ENCODE data around the gene UBA3.

Gene UBA3

GRCh38 chr3:69097407-69098086 lies 17.4 kb upstream of the UBA3 start:
- DNase-seq = no peak

DNA sequence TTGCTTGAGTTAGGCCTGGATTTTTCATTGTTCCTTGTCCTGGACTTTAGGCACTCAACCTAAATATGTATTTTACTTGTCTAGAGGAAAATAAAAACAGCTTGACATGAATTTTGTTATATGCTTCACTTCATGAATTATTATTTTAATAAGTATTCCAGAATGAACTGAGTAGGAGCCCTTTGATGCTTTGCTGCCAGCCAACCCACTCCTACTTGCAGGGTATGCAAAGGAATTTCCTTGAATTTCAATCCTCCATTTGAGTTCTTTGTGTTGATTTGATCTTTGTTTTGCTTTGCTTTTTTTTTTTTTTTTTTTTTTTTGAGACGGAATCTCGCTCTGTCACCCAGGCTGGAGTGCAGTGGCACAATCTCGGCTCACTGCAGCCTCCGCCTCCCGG lies 16.1 kb upstream of the UBA3 start:
- no peak for DNase-seq

DNA sequence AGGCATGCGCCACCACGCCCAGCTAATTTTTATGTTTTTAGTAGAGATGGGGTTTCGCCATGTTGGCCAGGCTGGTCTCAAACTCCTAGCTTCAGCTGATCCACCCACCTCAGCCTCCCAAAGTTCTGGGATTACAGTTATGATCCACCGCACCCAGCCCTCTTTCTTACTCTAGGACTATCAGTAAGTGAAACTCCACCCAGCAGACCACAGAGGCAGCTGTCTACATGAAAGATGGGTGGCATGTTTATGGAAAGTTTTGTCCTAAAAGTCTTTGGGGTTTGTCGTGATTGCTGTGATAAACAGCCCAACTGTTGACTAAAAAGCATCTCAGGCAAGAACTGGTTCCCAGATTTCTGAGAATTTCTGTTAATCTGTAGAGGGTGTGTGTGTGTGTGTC lies 15.5 kb upstream of the UBA3 start:
- DNase-seq = no peak

DNA sequence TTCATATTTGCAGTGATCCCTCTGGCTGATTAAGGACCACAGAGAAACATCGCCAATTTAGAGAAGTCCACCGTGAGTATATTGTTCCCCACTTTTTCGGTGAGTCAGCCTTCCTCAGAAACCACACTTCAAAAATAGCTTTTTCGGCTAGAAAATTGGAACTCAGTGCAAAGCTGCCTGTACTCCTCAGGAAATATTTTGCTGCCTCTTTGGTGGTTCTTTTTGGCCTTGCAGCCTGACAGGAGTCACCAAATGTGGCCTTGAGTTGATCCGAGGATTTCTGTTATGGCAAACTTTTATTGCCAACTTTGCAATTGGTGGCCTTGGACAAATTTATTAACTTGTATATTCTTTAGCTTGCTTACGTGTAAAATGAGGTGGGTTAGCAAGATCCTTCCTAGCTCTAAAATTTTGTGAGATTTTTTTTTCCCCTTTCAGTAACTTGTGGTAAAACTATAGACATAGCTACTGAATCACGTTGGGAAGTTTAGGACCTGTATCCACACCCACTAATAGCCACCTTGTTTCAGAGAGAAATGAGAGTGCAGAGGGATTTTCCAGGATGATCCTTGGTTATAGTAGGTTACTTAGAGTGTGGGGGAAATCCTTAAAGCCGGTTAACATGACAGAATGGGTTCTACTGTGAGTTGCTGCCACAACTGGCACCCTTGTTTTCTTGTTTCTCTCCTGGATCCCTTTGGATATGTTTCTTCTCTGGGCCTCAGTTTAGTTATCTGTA lies 14.5 kb upstream of the UBA3 start:
- no peak for DNase-seq

DNA sequence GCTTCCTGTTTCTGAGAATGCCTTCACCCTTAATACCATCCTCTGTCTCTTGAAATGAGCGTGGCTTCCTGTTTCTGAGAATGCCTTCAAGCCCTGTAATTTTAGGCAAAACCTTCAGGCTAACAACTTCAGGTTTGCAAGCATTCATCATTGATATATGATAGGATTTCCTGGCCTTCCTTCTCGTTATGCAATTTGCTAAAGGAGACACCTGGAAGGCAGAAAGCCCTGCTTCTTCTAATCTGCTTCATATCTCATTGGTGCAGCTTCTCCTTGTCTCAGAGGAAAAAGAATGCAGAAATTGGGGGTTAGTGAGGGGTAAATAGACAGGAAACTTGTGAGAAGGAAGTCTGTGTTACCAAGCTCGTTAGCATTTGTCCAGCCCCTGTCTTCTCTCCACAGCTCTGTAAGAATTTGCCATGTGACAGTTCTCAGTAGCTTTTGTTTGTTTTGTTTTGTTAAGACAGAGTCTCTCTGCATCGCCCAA lies 11.9 kb upstream of the UBA3 start:
- no peak for DNase-seq

- DNase-seq = no peak
Measured at GRCh38 chr3:69091389-69092029, 11.3 kb upstream of the UBA3 start.

GRCh38 chr3:69090021-69090420 lies 9.9 kb upstream of the UBA3 start:
- no peak for DNase-seq

- DNase-seq = no peak
Measured at GRCh38 chr3:69088063-69088462, 7.9 kb upstream of the UBA3 start.

DNA sequence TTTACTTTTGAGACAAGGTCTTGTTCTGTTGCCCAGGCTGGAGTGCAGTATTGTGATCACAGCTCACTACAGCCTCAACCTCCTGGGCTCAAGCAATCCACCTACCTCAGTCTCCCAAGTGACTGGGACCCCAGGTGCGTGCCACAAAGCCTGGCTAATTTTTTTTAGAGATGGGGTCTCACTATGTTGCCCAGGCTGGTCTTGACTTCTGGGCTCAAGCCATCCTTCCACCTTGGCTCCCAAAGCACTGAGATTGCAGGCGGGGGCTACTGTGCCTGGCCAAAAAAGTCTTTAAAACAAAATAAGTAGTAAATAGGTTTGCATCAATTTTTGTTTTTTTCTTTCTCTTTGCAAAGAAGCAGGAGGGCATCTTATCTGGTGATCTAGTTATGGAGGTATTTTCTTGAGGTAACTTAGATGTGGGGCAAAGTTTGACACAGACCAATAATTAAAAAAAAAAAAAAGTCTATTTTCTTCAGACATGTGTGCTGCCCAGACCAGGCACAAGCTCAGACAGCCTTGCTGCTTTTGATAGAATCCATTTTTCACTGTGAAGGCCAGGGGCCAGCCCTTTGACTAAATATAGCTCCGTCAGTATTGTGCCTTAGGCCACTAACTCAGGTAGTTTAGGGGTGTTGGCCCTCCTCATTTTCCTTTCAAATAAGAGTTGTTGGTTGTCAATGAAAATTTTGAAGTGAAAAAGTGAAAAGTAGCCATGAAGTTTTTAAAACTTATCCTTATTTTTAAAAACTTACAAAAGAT lies 7.0 kb upstream of the UBA3 start:
- DNase-seq = no peak

DNA sequence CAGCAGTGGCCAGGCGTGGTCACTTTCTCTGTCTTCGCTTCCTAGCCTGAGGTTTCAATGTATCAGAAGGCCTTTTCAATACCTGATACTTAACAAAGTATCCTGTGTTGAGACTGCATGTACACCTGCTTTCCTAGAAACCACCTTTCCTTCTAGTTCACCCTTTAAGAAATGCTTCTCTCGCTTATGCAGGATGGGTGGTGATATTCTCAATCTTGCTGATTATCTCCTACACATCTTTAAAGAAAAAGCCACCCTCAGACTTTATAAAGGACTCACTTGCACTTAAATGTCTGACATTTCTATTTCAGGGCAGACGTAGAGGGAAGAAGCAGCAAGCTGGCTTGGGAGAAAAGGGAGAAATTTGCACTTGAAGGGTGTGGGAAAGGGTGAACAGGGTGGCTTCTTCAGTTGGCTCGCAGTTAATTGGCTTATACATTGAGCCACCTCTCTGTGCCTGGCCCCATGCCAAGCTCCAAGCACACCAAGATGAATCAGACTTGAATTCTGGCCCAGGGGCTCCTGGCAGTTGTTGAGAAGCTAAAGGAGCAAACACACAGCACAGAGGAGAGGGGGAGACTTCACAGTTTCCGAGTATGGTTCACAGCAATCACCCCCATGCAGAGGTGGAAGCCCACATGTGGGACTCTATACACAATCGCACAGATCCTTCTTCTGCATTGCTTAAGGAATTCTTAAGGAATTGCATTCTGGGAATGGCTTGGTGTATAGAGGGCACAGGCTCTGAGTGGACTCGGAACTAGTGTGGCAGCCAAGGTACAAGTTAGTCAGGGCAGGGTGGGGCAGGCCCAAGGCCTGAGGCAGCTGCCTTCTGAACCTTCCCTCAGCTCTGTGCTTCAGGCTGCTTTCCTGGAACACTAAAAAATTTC lies 5.9 kb upstream of the UBA3 start:
- peak; percentile 81 for DNase-seq

- peak; percentile 49 for DNase-seq
Measured at GRCh38 chr3:69085168-69085832, 5.1 kb upstream of the UBA3 start.

- peak; percentile 95 for DNase-seq
Measured at GRCh38 chr3:69084326-69085167, 4.4 kb upstream of the UBA3 start, which contains the start of gene ARL6IP5. Gene ARL6IP5 (plus strand): TSS chr3:69084937. CDS start chr3:69085048, 111 bp downstream.

DNA sequence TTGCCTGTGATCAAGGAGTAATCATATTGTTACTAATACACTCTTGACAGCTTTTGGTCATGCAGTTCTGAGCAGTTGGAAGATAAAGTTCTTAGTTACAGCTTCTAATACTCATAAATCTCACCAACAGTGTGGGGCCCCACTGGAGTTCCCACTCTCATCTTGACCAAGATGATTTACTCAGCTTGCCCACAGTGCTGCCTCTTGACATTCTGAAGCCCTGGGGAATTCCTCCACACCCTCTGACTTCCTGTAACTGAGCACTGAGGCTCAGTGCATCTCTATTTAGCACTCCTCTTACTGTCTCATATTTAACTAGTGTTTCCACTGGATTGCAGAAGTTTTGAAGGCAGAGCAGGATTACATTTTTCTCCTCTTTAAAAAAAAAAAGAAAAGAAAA lies 2.6 kb upstream of the UBA3 start:
- DNase-seq = no peak

- DNase-seq = no peak
Measured at GRCh38 chr3:69082361-69082760, 2.2 kb upstream of the UBA3 start.

DNA sequence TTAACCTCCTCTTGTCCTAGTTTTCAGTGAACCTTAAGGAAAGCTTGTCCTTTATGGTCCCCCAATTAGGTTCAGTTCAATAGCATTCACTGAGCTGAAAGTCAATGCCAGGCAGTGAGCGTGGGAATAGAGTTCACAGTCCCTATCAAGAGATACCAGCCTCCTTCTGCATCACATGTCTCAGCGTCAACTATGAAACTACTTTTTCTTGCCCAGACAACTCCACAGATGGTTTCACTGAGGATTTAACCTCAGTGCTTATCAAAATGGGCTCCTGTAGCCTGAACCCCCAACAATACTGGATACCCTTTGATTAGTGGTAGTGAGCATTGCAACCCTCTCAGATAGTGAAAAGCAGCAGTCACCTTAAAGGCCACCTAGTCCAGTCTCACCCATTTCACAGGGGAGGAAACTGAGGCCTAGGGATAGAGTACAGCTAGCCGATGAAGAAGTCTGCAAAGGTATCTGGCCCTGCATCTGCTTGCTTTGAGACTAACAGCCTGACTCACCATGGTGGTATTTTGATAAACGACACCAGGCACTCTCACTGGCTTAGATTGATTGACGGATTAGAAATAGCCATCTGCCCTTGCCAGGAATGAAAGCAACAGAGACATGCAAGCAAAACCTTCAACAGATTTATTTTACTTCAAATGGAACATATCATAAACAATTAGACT lies 1.6 kb upstream of the UBA3 start:
- DNase-seq = no peak

DNA sequence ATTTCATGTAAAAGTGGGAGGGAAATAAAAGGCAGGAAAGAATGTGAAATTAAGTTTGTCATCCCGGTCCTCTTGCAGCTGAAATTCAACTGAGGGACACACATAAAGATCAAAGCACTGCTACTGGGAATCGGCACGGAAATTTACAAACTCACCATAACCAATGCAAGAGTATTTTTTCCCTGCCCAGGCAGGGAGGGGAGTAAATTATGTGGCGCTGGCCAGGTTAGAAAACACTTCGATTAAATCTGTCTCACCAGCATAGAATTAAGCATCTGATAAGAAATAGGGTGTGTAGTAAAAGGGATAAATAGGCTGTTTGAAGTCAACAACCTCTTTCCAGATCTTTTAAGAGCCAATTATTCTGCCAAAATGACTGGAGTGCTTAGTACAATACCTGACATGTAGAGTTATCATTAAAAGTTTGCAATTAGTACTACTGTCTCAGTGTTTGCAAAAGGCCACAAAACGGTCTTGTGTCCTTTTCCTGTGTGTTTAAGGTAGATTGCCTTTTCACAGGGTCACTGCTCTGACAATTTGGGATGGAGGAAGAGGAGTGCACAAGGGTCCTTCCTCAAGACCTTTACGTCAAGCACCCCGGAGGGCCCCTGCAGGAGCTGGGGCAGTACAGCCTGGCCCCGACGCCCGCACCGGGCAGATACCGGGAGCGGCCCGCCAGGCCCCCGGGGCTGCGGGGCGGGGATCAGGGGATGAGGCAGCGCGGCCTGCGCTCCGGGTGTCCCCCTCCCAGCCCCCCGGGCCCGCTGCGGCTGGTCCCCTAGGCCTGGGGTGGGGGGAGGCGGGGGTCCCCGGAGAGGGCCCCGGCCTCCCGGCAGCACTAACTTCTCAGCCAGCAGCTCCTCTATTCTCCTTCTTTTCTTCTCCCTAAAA lies 651 bp downstream of the UBA3 start:
- DNase-seq = peak; percentile 59

DNA sequence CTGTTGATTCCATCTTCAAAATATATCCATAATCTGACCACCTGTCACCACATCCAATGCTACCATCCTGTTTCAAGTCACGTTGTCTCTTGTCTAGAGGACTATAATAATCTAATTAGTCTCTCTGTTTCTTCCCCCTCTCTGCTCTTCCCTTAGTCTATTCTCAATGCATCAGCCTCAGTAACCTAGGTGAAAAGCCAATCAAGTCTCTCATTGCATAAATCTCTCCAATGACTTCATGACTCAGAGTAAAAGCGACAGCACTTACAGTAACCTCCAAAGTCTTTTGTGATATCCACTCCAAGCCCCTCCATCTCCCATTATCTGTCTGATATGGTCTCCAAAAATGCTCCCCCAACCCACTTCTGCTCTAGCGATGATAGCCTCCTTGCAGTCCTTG lies 7.2 kb downstream of the UBA3 start:
- DNase-seq = no peak

- DNase-seq = no peak
Measured at GRCh38 chr3:69066121-69066520, 14.0 kb downstream of the UBA3 start.

Data from left hindlimb (tissue), 1 donor.